Ovary (tissue), 9 donors: ENCODE data around the gene CNOT6L. TPM values are rescaled to one million over a fixed set of nuclear protein-coding genes. Genes with fewer than 3 reads are reported as not detected.

Source experiments
- DNase-seq, 5 donors: peaks; one replicate each; pipeline ENCODE4 v3.0.0-alpha.2; 2019 to 2020
- H3K27ac ChIP-seq, 2 donors: fragments of 200-600 bp; one replicate each; pipeline versions ENCODE4 v1.5.1 to v1.8.0; 2019 to 2022
- H3K27me3 ChIP-seq: fragments of 200-600 bp; one replicate; pipeline ENCODE4 v1.8.0; 2022
- H3K36me3 ChIP-seq: fragments of 200-600 bp; sonication (generic); one replicate; pipeline ENCODE4 v1.5.1; 2019
- H3K4me1 ChIP-seq: one replicate; pipeline ENCODE4 v1.8.1; 2013; ENCODE audit warnings: mild to moderate bottlenecking, moderate library complexity; ENCODE audit not compliant: insufficient read depth
- H3K4me3 ChIP-seq: fragments of 200-600 bp; sonication (generic); one replicate; pipeline ENCODE4 v1.5.1; 2017
- H3K9me3 ChIP-seq, 2 donors: fragments of 200-600 bp in 1 of 2; sonication (generic) in 1 of 2; one replicate each; pipeline versions ENCODE4 v1.5.1 to v1.8.1; 2013 to 2019; ENCODE audit warnings: mild to moderate bottlenecking in 1 of 2, moderate library complexity in 1 of 2
- CTCF ChIP-seq, 3 donors: fragments of 450-650 bp in 2 of 3; fragments of 200-600 bp in 1 of 3; IDR thresholded peaks; one replicate each; pipeline versions ENCODE4 v1.5.1 to v1.8.0; 2016 to 2022; ENCODE audit warnings: antibody characterized with exemption in 3 of 3, mild to moderate bottlenecking in 1 of 3
- EP300 ChIP-seq: sonication (generic); formaldehyde crosslinking; IDR thresholded peaks from one replicate; pipeline ENCODE4 v1.6.1; 2017; ENCODE audit warnings: antibody characterized with exemption
- POLR2A ChIP-seq: fragments of 450-650 bp; IDR thresholded peaks from one replicate; pipeline ENCODE4 v1.6.1; 2017; ENCODE audit warnings: antibody characterized with exemption, mild to moderate bottlenecking, moderate library complexity
- WGBS, 3 donors: extraction: QIAGEN DNeasy Blood & Tissue Kit in 1 of 3; methylation state at CpG; one replicate each; pipeline versions ENCODE4 v1.1.5 to v1.1.7; 2013 to 2017; 5-methylcytosine and 5-hydroxymethylcytosine counted together
- intact Hi-C, 4 donors: fragments of 100-400 bp; cut with DNase I; formaldehyde crosslinking; loops; one replicate each; pipeline versions ENCODE4 v1.11.0 to v1.15.1; 2022 to 2023
- polyA plus RNA-seq, 2 donors: library from polyadenylated mRNA; stranded (reverse); fragments of 200-250 nt in 1 of 2; fragments of 350-450 nt in 1 of 2; fragmentation: Illumina TruSeq in 1 of 2; extraction: RNeasy Lipid Tissue Mini Kit (QIAGEN cat#74804) in 1 of 2; gene quantifications; one replicate each; pipeline ENCODE4 v1.2.3, GENCODE V29; 2013 to 2014
- total RNA-seq, 7 donors: library from RNA; depleted of rRNA in 2 of 7; stranded (reverse); fragments of >200 nt in 2 of 7; fragmentation: NEBNext Ultra II Directional in 3 of 7; extraction: Animal tissue kit (Norgen Biotek cat#: 25700) in 3 of 7; gene quantifications; one replicate each; pipeline versions ENCODE4 v1.1.0 to v1.2.4, GENCODE V29; 2016 to 2023
- donor health status: DM: no; HTN: no; CAD: no; lungs with moderate emphysema.
- donor health status: DM: no; HTN: no; CAD: no.
- donor health status: Bipolar disorder and iron deficiency.
- donor health status: DM: yes; HTN: yes; CAD: no.
- donor health status: DM: no; HTN: no; CAD: no.
- donor health status: DM: yes; HTN: yes; CAD: no.

The CNOT6L gene
- total and polyA plus RNA-seq, 9 donors: 7.7 to 58.6 (median 47.0) TPM

- 94 to 98% (median 98%) methylated on average over 2 of the region's 2 CpGs for WGBS, 3 donors
- Histone ChIP-seq H3K36me3 (no peaks in the 10 kb centered on the region), H3K27ac (no peak overlapping the region), H3K4me1 (no peaks in the 10 kb centered on the region), H3K4me3 (no peak overlapping the region), H3K27me3 (no peaks in the 10 kb centered on the region), H3K9me3 (no peaks in the 10 kb centered on the region)
- TF ChIP-seq EP300 (no peak), CTCF (IDR thresholded peaks at IDR 0.05) (no peak), POLR2A (no peak)
- DNase-seq: no peak
- intact Hi-C loops: no loop called here
Observed at GRCh38 chr4:77745792-77746191, 73.4 kb downstream of the CNOT6L start.

- Histone ChIP-seq H3K4me1 (no peaks in the 10 kb centered on the region), H3K9me3 (no peaks in the 10 kb centered on the region), H3K27ac (no peak overlapping the region), H3K27me3 (no peaks in the 10 kb centered on the region), H3K4me3 (no peak overlapping the region), H3K36me3 (no peaks in the 10 kb centered on the region)
- WGBS, 3 donors: 76 to 89% (median 80%) methylated on average over 2 of the region's 2 CpGs
- TF ChIP-seq POLR2A (no peak), CTCF (IDR thresholded peaks at IDR 0.05) (no peak)
- intact Hi-C loops: no loop called here
- no peak for DNase-seq
Observed at GRCh38 chr4:77742054-77742453, 77.1 kb downstream of the CNOT6L start.

- WGBS, 3 donors: 96 to 99% (median 97%) methylated on average over 4 of the region's 4 CpGs
- TF ChIP-seq POLR2A (no peak), CTCF (IDR thresholded peaks at IDR 0.05) (no peak), EP300 (no peak)
- no peaks in the 10 kb centered on the region for H3K4me1 ChIP-seq
- H3K27ac ChIP-seq: no peak overlapping the region
- no peaks in the 10 kb centered on the region for H3K36me3 ChIP-seq
- DNase-seq: no peak
- no peaks in the 10 kb centered on the region for H3K9me3 ChIP-seq
- no peak overlapping the region for H3K4me3 ChIP-seq
- intact Hi-C loops: no loop called here
- H3K27me3 ChIP-seq: no peaks in the 10 kb centered on the region
Observed at GRCh38 chr4:77740480-77740879, 78.7 kb downstream of the CNOT6L start.

- 88 to 91% (median 88%) methylated on average over 4 of the region's 4 CpGs for WGBS, 3 donors
- intact Hi-C loops: no loop called here
- no peak for DNase-seq
Observed at GRCh38 chr4:77734928-77735327, 84.2 kb downstream of the CNOT6L start.

More at GRCh38 chr4:77734928-77735327, 84.2 kb downstream of the CNOT6L start:
- H3K27ac ChIP-seq: no peak overlapping the region
- no peak for TF ChIP-seq EP300
- no peak for TF ChIP-seq POLR2A
- TF ChIP-seq CTCF (IDR thresholded peaks at IDR 0.05): no peak
- H3K36me3 ChIP-seq: no peaks in the 10 kb centered on the region
- H3K4me1 ChIP-seq: peaks cover 3% of the 10 kb centered on the region
- no peaks in the 10 kb centered on the region for H3K9me3 ChIP-seq
- no peaks in the 10 kb centered on the region for H3K27me3 ChIP-seq
- H3K4me3 ChIP-seq: no peak overlapping the region
